ENCODE measurements around the gene BMP2K.
"Not testable (repeated sequence)": the region's sequence is repeated elsewhere in the genome, so short reads cannot be mapped to it uniquely, and the experiment has no call there.

DNA sequence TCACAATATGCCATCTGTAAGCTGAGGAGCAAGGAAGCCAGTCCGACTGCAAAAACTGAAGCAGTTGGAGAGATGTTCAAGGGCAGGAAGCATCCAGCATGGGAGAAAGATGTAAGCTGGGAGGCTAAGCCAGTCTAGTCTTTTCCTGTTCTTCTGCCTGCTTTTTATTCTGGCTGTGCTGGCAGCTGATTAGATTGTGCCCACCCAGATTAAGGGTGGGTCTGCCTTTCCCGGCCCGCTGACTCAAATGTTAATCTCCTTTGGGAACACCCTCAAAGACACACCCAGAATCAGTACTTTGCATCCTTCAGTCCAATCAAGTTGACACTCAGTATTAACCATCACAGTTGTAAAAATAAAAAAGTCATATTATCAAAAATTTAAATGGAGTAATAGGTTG is 63.5 kb downstream of the BMP2K start:
- not testable (repeated sequence) for TF ChIP-seq POLR2A, POLR2AphosphoS5, TAF1 (IDR thresholded peaks at IDR 0.05; ENCODE audit: low read depth, low read length)
